ENCODE measurements around the gene NUP37.

The NUP37 gene

DNA sequence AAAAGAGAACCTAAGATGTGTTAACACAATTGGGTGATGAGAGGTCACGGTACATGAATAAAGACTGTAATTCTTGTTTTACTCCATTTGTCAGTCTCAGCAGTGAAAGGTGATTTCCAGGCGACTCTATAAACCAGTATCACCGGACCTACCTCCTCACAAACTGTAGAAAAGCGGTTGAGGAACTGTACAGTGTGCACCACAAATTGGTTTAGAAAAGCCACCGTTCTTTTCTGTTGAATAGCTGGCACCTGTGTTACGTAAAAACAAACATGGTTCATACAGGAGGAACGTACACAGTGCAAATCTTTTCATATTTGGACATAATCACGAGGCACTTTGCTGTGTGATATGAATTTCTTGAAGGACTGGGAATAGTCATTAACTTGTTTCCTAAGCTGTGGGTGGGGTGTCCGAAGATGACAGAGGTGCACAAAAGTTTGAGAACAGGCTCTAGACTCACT, 58.8 kb downstream of the NUP37 start:
- H3K27me3 ChIP-seq (ENCODE audit: insufficient read depth, low read length, poor library complexity, severe bottlenecking): no peaks in the 10 kb centered on the region

GRCh38 chr12:102059343-102059742, 60.6 kb downstream of the NUP37 start:
- Histone ChIP-seq H3K4me3 (ENCODE audit: low read length, poor library complexity, severe bottlenecking) (no peak overlapping the region), H2AFZ (ENCODE audit: low read length) (no peak overlapping the region), H3K9me3 (ENCODE audit: insufficient read depth, low read depth, low read length) (no peaks in the 10 kb centered on the region), H3K36me3 (ENCODE audit: insufficient read depth, low read length) (no peaks in the 10 kb centered on the region), H3K27me3 (ENCODE audit: insufficient read depth, low read length, poor library complexity, severe bottlenecking) (no peaks in the 10 kb centered on the region), H3K4me1 (ENCODE audit: insufficient read depth, low read length, poor library complexity, severe bottlenecking) (peaks cover 5% of the 10 kb centered on the region), H3K4me2 (ENCODE audit: low read depth, low read length, poor library complexity, severe bottlenecking) (no peak overlapping the region), H3K9ac (ENCODE audit: low read depth, low read length, poor library complexity, severe bottlenecking) (no peak overlapping the region), H4K20me1 (ENCODE audit: insufficient read depth, low read length, poor library complexity, severe bottlenecking) (no peaks in the 10 kb centered on the region), H3K79me2 (ENCODE audit: insufficient read depth, low read length) (no peaks in the 10 kb centered on the region), H3F3A (ENCODE audit: low read depth) (no peaks in the 10 kb centered on the region), H3K9me2 (replicated peaks; ENCODE audit: low read depth, low read length) (no peaks in the 10 kb centered on the region)
- TF ChIP-seq EZH2phosphoT487 (IDR thresholded peaks at IDR 0.05; ENCODE audit: borderline replicate concordance) (no peak), CTCF (conservative IDR thresholded peaks at IDR 0.05; ENCODE audit: low read length) (no peak)

More for the DNA sequence above, 58.8 kb downstream of the NUP37 start:
- TF ChIP-seq EZH2phosphoT487 (IDR thresholded peaks at IDR 0.05; ENCODE audit: borderline replicate concordance): no peak
- TF ChIP-seq CTCF (conservative IDR thresholded peaks at IDR 0.05; ENCODE audit: low read length): no peak
- H2AFZ ChIP-seq (ENCODE audit: low read length): peak overlapping the region; percentile 95
- no peaks in the 10 kb centered on the region for H3K36me3 ChIP-seq (ENCODE audit: insufficient read depth, low read length)
- no peaks in the 10 kb centered on the region for H3K9me2 ChIP-seq (replicated peaks; ENCODE audit: low read depth, low read length)
- H3K4me2 ChIP-seq (ENCODE audit: low read depth, low read length, poor library complexity, severe bottlenecking): peak overlapping the region; percentile 88
- peak overlapping the region; percentile 91 for H3K9ac ChIP-seq (ENCODE audit: low read depth, low read length, poor library complexity, severe bottlenecking)
- H4K20me1 ChIP-seq (ENCODE audit: insufficient read depth, low read length, poor library complexity, severe bottlenecking): no peaks in the 10 kb centered on the region
- peaks cover 5% of the 10 kb centered on the region for H3K4me1 ChIP-seq (ENCODE audit: insufficient read depth, low read length, poor library complexity, severe bottlenecking)
- H3F3A ChIP-seq (ENCODE audit: low read depth): no peaks in the 10 kb centered on the region
- H3K9me3 ChIP-seq (ENCODE audit: insufficient read depth, low read depth, low read length): no peaks in the 10 kb centered on the region
- H3K79me2 ChIP-seq (ENCODE audit: insufficient read depth, low read length): no peaks in the 10 kb centered on the region
- peak overlapping the region; percentile 98 for H3K4me3 ChIP-seq (ENCODE audit: low read length, poor library complexity, severe bottlenecking)

- H2AFZ ChIP-seq (ENCODE audit: low read length): no peak overlapping the region
- no peaks in the 10 kb centered on the region for H3K36me3 ChIP-seq (ENCODE audit: insufficient read depth, low read length)
- no peaks in the 10 kb centered on the region for H3K27me3 ChIP-seq (ENCODE audit: insufficient read depth, low read length, poor library complexity, severe bottlenecking)
- H3K9ac ChIP-seq (ENCODE audit: low read depth, low read length, poor library complexity, severe bottlenecking): no peak overlapping the region
- no peak overlapping the region for H3K4me2 ChIP-seq (ENCODE audit: low read depth, low read length, poor library complexity, severe bottlenecking)
- H3K79me2 ChIP-seq (ENCODE audit: insufficient read depth, low read length): no peaks in the 10 kb centered on the region
- no peaks in the 10 kb centered on the region for H3K4me1 ChIP-seq (ENCODE audit: insufficient read depth, low read length, poor library complexity, severe bottlenecking)
- no peaks in the 10 kb centered on the region for H4K20me1 ChIP-seq (ENCODE audit: insufficient read depth, low read length, poor library complexity, severe bottlenecking)
- H3K9me3 ChIP-seq (ENCODE audit: insufficient read depth, low read depth, low read length): no peaks in the 10 kb centered on the region
- TF ChIP-seq EZH2phosphoT487 (IDR thresholded peaks at IDR 0.05; ENCODE audit: borderline replicate concordance): no peak
- no peak for TF ChIP-seq CTCF (conservative IDR thresholded peaks at IDR 0.05; ENCODE audit: low read length)
- H3F3A ChIP-seq (ENCODE audit: low read depth): no peaks in the 10 kb centered on the region
- H3K4me3 ChIP-seq (ENCODE audit: low read length, poor library complexity, severe bottlenecking): no peak overlapping the region
- H3K9me2 ChIP-seq (replicated peaks; ENCODE audit: low read depth, low read length): no peaks in the 10 kb centered on the region
Measured at GRCh38 chr12:102054345-102054744, 65.6 kb downstream of the NUP37 start.
